HepG2 (cell line): ENCODE results near the gene MPST. TPM values are rescaled to one million over a fixed set of nuclear protein-coding genes. Genes with fewer than 3 reads are reported as not detected.
A peak's percentile ranks its signal among the peaks of the same experiment; 100 is the strongest.

ENCODE experiments used
- CENPT ChIP-seq: sonication (generic); formaldehyde crosslinking; IDR thresholded peaks from 2 replicates; pipeline ENCODE4 v1.8.0; 2022; ENCODE audit warnings: low read depth, mild to moderate bottlenecking, moderate library complexity, missing genetic modification reagents
- E2F5 ChIP-seq: sonication (generic); formaldehyde crosslinking; conservative IDR thresholded peaks from 2 replicates; pipeline ENCODE4 v1.4.0; 2020; ENCODE audit warnings: missing genetic modification reagents
- POLR2AphosphoS2 ChIP-seq: IDR thresholded peaks from 2 replicates; pipeline ENCODE4 v1.6.1; 2011; ENCODE audit warnings: low read depth, low read length, improper control_type of control experiment
- SOX13 ChIP-seq, 3 experiments: fragments of 450-650 bp in 1 of 3; sonication (generic) in 1 of 3; formaldehyde crosslinking in 1 of 3; IDR thresholded peaks in 2 of 3; conservative IDR thresholded peaks in 1 of 3; 2 replicates each; pipeline versions ENCODE4 v1.5.0 to v1.6.1; 2016 to 2020; ENCODE audit warnings: antibody characterized with exemption in 1 of 3, mild to moderate bottlenecking in 1 of 3, missing compliant biosample characterization in 1 of 3, missing genetic modification reagents in 1 of 3, moderate library complexity in 1 of 3
- TEF ChIP-seq: sonication (generic); formaldehyde crosslinking; IDR thresholded peaks from 2 replicates; pipeline ENCODE4 v1.5.0; 2020; ENCODE audit warnings: missing genetic modification reagents
- U2AF2 ChIP-seq: fragments of 200-400 bp; formaldehyde crosslinking; IDR thresholded peaks from 2 replicates; pipeline ENCODE4 v1.6.1; 2017; ENCODE audit warnings: low read depth, mild to moderate bottlenecking, low read length
- ZBTB21 ChIP-seq: sonication (generic); formaldehyde crosslinking; IDR thresholded peaks from 2 replicates; pipeline ENCODE4 v1.4.0; 2020; ENCODE audit warnings: missing genetic modification reagents
- ZNF234 ChIP-seq: sonication (generic); formaldehyde crosslinking; conservative IDR thresholded peaks from 2 replicates; pipeline ENCODE4 v1.5.1; 2020; ENCODE audit warnings: mild to moderate bottlenecking, missing genetic modification reagents
- polyA plus RNA-seq, 8 experiments: library from polyadenylated mRNA; depleted of rRNA in 3 of 8; stranded (reverse) in 7 of 8; unstranded in 1 of 8; fragments of >200 nt; fragmentation: Illumina TruSeq in 4 of 8; extraction: Trizol in 4 of 8; gene quantifications; 2 replicates each; pipeline versions ENCODE4 v1.2.1 to v1.2.3, GENCODE V29; 2011 to 2016; ENCODE audit warnings: low read depth in 4 of 8, missing spikeins in 1 of 8, mixed read lengths in 1 of 8; ENCODE audit not compliant: insufficient read depth in 1 of 8
- total RNA-seq, 5 experiments: library from RNA; depleted of rRNA; stranded (reverse); fragments of >200 nt; fragmentation: Illumina TruSeq; extraction: Trizol; gene quantifications; 2 replicates each; pipeline ENCODE4 v1.2.3, GENCODE V29; 2016; ENCODE audit warnings: low read depth in 1 of 5
- TF ChIP-seq, protein P1 (sequence below): IDR thresholded peaks from 2 replicates; pipeline ENCODE4 v1.6.1; 2016; ENCODE audit warnings: missing compliant biosample characterization, missing genetic modification reagents, borderline replicate concordance
- TF ChIP-seq, protein P2 (sequence below): IDR thresholded peaks from 2 replicates; pipeline ENCODE4 v1.6.1; 2016; ENCODE audit warnings: mild to moderate bottlenecking
- TF ChIP-seq, protein P3 (sequence below): sonication (generic); formaldehyde crosslinking; IDR thresholded peaks from 2 replicates; pipeline ENCODE4 v1.8.0; 2023; ENCODE audit warnings: mild to moderate bottlenecking, missing genetic modification reagents
- TF ChIP-seq, protein P4 (sequence below): sonication (generic); formaldehyde crosslinking; IDR thresholded peaks from 2 replicates; pipeline ENCODE4 v1.5.0; 2020; ENCODE audit warnings: mild to moderate bottlenecking, missing genetic modification reagents, borderline replicate concordance

The MPST gene
- total and polyA plus RNA-seq, 2 of the 13 experiments (the other 11 are each of a cell fraction or from before 2014, with no cell fraction given) = 133 to 141 TPM

GRCh38 chr22:37044634-37045625 lies 25.4 kb downstream of the MPST start (continued):
- TF ChIP-seq, protein P1, sequence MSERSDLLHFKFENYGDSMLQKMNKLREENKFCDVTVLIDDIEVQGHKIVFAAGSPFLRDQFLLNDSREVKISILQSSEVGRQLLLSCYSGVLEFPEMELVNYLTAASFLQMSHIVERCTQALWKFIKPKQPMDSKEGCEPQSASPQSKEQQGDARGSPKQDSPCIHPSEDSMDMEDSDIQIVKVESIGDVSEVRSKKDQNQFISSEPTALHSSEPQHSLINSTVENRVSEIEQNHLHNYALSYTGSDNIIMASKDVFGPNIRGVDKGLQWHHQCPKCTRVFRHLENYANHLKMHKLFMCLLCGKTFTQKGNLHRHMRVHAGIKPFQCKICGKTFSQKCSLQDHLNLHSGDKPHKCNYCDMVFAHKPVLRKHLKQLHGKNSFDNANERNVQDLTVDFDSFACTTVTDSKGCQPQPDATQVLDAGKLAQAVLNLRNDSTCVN = peak; percentile 65; the same call in 1 of the 2 replicates
- TF ChIP-seq TEF (CRISPR knock-in tag) (peak; percentile 61; the same call in 1 of the 2 replicates), E2F5 (no peak), ZNF234 (CRISPR knock-in tag) (no peak), U2AF2 (no peak), CENPT (CRISPR knock-in tag) (no peak), ZBTB21 (CRISPR knock-in tag) (no peak), SOX13 (IDR thresholded peaks at IDR 0.05) (no peak), SOX13 (CRISPR knock-in tag; conservative IDR thresholded peaks at IDR 0.05 in 1 of 2, IDR thresholded peaks at IDR 0.05 in 1 of 2) (peak in 1 of 2 experiments; percentile 38; a peak in 1 of 4 replicates), POLR2AphosphoS2 (no peak)
- TF ChIP-seq, protein P2, sequence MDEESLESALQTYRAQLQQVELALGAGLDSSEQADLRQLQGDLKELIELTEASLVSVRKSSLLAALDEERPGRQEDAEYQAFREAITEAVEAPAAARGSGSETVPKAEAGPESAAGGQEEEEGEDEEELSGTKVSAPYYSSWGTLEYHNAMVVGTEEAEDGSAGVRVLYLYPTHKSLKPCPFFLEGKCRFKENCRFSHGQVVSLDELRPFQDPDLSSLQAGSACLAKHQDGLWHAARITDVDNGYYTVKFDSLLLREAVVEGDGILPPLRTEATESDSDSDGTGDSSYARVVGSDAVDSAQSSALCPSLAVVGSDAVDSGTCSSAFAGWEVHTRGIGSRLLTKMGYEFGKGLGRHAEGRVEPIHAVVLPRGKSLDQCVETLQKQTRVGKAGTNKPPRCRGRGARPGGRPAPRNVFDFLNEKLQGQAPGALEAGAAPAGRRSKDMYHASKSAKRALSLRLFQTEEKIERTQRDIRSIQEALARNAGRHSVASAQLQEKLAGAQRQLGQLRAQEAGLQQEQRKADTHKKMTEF (CRISPR knock-in tag) = 0 out of 2 replicates have a peak, but pooled peaks have one; percentile 1
- TF ChIP-seq, protein P3, sequence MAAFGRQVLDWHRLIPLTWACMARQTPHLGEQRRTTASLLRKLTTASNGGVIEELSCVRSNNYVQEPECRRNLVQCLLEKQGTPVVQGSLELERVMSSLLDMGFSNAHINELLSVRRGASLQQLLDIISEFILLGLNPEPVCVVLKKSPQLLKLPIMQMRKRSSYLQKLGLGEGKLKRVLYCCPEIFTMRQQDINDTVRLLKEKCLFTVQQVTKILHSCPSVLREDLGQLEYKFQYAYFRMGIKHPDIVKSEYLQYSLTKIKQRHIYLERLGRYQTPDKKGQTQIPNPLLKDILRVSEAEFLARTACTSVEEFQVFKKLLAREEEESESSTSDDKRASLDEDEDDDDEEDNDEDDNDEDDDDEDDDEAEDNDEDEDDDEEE = no peak
- TF ChIP-seq, protein P4, sequence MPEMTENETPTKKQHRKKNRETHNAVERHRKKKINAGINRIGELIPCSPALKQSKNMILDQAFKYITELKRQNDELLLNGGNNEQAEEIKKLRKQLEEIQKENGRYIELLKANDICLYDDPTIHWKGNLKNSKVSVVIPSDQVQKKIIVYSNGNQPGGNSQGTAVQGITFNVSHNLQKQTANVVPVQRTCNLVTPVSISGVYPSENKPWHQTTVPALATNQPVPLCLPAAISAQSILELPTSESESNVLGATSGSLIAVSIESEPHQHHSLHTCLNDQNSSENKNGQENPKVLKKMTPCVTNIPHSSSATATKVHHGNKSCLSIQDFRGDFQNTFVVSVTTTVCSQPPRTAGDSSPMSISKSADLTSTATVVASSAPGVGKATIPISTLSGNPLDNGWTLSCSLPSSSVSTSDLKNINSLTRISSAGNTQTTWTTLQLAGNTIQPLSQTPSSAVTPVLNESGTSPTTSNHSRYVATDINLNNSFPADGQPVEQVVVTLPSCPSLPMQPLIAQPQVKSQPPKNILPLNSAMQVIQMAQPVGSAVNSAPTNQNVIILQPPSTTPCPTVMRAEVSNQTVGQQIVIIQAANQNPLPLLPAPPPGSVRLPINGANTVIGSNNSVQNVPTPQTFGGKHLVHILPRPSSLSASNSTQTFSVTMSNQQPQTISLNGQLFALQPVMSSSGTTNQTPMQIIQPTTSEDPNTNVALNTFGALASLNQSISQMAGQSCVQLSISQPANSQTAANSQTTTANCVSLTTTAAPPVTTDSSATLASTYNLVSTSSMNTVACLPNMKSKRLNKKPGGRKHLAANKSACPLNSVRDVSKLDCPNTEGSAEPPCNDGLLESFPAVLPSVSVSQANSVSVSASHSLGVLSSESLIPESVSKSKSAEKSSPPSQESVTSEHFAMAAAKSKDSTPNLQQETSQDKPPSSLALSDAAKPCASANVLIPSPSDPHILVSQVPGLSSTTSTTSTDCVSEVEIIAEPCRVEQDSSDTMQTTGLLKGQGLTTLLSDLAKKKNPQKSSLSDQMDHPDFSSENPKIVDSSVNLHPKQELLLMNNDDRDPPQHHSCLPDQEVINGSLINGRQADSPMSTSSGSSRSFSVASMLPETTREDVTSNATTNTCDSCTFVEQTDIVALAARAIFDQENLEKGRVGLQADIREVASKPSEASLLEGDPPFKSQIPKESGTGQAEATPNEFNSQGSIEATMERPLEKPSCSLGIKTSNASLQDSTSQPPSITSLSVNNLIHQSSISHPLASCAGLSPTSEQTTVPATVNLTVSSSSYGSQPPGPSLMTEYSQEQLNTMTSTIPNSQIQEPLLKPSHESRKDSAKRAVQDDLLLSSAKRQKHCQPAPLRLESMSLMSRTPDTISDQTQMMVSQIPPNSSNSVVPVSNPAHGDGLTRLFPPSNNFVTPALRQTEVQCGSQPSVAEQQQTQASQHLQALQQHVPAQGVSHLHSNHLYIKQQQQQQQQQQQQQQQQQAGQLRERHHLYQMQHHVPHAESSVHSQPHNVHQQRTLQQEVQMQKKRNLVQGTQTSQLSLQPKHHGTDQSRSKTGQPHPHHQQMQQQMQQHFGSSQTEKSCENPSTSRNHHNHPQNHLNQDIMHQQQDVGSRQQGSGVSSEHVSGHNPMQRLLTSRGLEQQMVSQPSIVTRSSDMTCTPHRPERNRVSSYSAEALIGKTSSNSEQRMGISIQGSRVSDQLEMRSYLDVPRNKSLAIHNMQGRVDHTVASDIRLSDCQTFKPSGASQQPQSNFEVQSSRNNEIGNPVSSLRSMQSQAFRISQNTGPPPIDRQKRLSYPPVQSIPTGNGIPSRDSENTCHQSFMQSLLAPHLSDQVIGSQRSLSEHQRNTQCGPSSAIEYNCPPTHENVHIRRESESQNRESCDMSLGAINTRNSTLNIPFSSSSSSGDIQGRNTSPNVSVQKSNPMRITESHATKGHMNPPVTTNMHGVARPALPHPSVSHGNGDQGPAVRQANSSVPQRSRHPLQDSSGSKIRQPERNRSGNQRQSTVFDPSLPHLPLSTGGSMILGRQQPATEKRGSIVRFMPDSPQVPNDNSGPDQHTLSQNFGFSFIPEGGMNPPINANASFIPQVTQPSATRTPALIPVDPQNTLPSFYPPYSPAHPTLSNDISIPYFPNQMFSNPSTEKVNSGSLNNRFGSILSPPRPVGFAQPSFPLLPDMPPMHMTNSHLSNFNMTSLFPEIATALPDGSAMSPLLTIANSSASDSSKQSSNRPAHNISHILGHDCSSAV (CRISPR knock-in tag) = no peak
